Measurements from ENCODE around the gene MKI67.
A peak's percentile ranks its signal among the peaks of the same experiment; 100 is the strongest.

Gene MKI67

DNA sequence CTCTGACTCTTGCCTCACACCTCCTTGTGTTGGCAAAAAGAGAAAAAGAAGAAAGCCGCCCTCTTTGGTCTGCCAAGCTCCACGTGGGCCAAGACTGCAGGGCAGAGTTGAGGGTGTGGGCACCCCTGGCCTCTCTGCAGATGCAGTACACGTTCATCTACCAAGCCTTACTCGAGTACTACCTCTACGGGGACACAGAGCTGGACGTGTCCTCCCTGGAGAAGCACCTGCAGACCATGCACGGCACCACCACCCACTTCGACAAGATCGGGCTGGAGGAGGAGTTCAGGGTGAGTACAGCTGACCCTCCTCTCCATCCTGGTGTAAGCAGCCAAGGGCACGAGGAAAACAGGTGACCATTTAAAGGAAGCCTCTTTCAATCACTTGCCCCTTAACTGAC is 56.1 kb downstream of the MKI67 start:
- H3K36me3 ChIP-seq: peaks cover 0 to 76% (median 37%) of the 10 kb centered on the region in 3 donors
- H3K27ac ChIP-seq: no peak overlapping the region
- peak in 1 of 2 donors; percentile 52 for DNase-seq
- H3K4me1 ChIP-seq: peaks cover 0 to 5% (median 1%) of the 10 kb centered on the region in 4 donors
- H3K27me3 ChIP-seq: no peaks in the 10 kb centered on the region
- intact Hi-C loops (cut with DNase I; ENCODE audit: low total_unique reads): loop anchor here (2.0 to 5.0 kb wide), 2 partner anchors 33 to 157 kb away; no protein-coding TSS in a partner anchor
- TF ChIP-seq, protein P1, sequence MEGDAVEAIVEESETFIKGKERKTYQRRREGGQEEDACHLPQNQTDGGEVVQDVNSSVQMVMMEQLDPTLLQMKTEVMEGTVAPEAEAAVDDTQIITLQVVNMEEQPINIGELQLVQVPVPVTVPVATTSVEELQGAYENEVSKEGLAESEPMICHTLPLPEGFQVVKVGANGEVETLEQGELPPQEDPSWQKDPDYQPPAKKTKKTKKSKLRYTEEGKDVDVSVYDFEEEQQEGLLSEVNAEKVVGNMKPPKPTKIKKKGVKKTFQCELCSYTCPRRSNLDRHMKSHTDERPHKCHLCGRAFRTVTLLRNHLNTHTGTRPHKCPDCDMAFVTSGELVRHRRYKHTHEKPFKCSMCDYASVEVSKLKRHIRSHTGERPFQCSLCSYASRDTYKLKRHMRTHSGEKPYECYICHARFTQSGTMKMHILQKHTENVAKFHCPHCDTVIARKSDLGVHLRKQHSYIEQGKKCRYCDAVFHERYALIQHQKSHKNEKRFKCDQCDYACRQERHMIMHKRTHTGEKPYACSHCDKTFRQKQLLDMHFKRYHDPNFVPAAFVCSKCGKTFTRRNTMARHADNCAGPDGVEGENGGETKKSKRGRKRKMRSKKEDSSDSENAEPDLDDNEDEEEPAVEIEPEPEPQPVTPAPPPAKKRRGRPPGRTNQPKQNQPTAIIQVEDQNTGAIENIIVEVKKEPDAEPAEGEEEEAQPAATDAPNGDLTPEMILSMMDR (IDR thresholded peaks at IDR 0.05): no peak
- no peak overlapping the region for H3K4me3 ChIP-seq
- H3K9me3 ChIP-seq: no peaks in the 10 kb centered on the region

DNA sequence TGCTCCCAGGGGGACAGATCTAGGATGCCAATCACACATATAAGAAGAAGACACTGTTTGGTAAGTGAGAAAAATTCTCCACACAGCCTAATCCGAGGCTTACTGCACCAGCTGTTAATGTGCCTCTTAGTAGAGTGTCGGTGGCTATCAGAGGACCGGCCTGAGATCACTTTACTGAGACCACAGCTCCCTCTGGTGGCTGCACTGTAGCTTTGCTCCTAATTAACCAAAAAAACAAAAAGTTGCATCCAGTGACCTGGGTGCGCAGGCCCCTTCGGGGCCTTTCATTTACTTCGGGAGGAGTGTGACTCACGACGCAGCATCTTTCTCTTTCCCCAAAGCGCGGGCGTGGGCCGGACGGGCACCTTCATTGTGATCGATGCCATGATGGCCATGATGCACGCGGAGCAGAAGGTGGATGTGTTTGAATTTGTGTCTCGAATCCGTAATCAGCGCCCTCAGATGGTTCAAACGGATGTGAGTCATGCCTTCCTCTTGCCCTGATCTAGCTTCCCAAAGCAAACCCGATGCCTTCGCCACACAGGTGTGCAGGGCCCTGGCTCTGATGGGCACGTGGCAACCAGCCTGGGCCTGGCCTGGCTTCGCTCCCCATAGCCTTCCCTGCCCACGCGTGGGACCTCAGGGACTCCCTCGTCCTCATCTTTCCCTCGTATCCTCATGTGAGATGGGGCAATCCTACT is 56.7 kb downstream of the MKI67 start:
- intact Hi-C loops (cut with DNase I; ENCODE audit: low total_unique reads): loop anchor here (2.0 to 5.0 kb wide), 2 partner anchors 32 to 157 kb away; no protein-coding TSS in a partner anchor
- no peaks in the 10 kb centered on the region for H3K9me3 ChIP-seq
- no peaks in the 10 kb centered on the region for H3K27me3 ChIP-seq
- TF ChIP-seq, protein P1 (IDR thresholded peaks at IDR 0.05): peak; percentile 76 to 90
- H3K4me1 ChIP-seq: peaks cover 0 to 9% (median 5%) of the 10 kb centered on the region in 4 donors
- H3K27ac ChIP-seq: no peak overlapping the region
- peaks cover 0 to 74% (median 37%) of the 10 kb centered on the region in 3 donors for H3K36me3 ChIP-seq
- DNase-seq: peak in 1 of 2 donors; percentile 70
- no peak overlapping the region for H3K4me3 ChIP-seq

DNA sequence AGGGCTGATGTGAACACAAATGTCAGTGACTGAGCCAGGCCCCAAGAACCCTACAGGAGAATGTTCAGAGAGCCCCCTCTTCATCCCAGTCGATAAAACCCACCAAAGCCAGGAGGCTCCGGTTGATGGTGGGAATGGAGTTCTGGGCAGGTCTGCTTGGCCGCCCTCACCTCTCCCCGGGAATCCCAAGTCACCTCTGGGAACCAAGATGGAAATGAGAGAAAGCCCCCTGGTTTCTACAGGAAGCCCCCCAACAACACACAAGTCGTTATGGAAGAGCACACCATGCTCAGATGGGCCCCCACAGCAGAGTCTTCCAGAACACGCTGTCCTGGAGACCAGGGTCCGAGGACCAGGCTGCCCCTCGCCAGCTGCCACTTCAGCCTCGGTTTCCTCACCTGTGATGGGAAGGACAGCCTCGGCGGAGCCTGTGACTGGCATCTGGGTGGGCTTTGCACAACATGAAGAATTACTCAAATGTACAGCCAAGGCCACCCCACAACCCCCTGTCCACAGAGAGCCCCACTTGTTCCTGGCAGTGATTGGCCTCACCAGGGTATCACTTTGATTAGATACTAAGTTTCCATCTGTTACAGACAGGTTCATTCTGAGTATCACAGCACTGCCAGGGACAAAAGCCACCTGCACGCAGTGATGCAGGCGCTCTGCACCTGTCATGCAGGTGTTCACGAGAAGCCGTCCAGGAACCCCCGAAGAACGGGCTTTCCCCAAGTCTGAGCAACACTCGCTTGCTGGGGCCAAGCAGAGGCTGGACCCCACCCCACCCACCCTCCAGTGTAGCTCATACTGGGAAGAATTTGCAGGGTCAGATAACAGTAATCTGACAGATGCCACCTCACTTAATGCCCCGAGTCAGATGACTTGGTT is 57.6 kb downstream of the MKI67 start:
- TF ChIP-seq, protein P1 (IDR thresholded peaks at IDR 0.05): no peak
- intact Hi-C loops (cut with DNase I; ENCODE audit: low total_unique reads): no loop called here
- peak in 1 of 2 donors; percentile 54 for DNase-seq
- Histone ChIP-seq H3K27ac (no peak overlapping the region), H3K4me3 (no peak overlapping the region), H3K27me3 (no peaks in the 10 kb centered on the region), H3K9me3 (no peaks in the 10 kb centered on the region), H3K4me1 (peaks cover 0 to 18% (median 13%) of the 10 kb centered on the region in 4 donors), H3K36me3 (peaks cover 0 to 66% (median 36%) of the 10 kb centered on the region in 3 donors)

DNA sequence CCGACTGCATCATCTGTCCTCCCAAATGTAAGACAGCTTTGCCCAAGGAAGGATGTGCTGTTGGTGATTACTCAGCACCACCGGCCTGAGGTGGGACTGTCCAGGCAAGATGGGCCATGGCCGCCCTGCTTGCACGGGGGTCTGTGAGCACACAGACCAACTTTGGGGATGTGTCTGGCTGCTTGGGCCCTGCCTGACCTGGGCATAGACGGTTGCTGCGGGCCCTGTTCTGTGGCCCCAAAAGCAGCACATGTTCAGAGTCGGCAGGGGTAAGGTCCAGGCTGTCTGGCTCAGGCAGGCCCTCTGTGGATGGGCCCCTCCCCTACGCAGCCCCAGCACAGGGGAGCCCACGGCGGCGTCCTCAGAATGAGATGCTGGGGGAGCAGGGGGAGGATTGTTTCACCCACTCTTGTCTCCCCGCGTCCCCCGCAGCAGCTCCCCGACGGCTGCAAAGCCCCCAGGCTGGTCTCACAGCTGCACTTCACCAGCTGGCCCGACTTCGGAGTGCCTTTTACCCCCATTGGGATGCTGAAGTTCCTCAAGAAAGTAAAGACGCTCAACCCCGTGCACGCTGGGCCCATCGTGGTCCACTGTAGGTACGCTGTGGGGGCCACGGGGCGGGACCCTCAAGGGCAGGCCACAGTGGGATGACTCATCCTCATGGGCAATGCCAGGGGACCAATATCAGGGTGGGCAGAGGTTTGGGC is 58.4 kb downstream of the MKI67 start:
- H3K9me3 ChIP-seq: no peaks in the 10 kb centered on the region
- no peaks in the 10 kb centered on the region for H3K27me3 ChIP-seq
- peaks cover 0 to 58% (median 29%) of the 10 kb centered on the region in 3 donors for H3K36me3 ChIP-seq
- intact Hi-C loops (cut with DNase I; ENCODE audit: low total_unique reads): no loop called here
- peaks cover 0 to 26% (median 20%) of the 10 kb centered on the region in 4 donors for H3K4me1 ChIP-seq
- no peak overlapping the region for H3K4me3 ChIP-seq
- TF ChIP-seq, protein P1 (IDR thresholded peaks at IDR 0.05): no peak
- peak in 1 of 2 donors; percentile 62 for DNase-seq
- H3K27ac ChIP-seq: no peak overlapping the region

DNA sequence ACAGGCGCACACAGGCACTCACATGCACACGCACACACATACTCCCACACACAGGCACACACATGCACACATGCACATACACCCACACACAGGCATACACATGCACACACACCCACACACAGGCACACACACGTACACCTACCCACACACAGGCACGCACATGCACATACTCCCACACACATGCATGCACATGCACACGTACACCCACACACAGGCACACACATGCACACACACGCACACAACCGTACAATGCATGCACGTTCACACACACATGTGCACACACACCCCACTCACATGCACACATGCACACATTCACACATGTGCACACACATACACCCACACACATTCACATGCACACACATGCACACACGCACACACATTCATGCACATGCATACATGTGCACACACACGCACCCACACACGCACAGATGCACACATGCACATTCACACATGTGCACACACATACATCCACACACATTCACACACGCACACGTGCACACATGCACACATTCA is 59.3 kb downstream of the MKI67 start:
- peaks cover 0 to 35% (median 29%) of the 10 kb centered on the region in 4 donors for H3K4me1 ChIP-seq
- no peaks in the 10 kb centered on the region for H3K27me3 ChIP-seq
- intact Hi-C loops (cut with DNase I; ENCODE audit: low total_unique reads): no loop called here
- no peaks in the 10 kb centered on the region for H3K9me3 ChIP-seq
- peaks cover 0 to 49% (median 26%) of the 10 kb centered on the region in 3 donors for H3K36me3 ChIP-seq
- H3K27ac ChIP-seq: no peak overlapping the region
- H3K4me3 ChIP-seq: no peak overlapping the region
- peak in 1 of 2 donors; percentile 19 for DNase-seq
- TF ChIP-seq, protein P1 (IDR thresholded peaks at IDR 0.05): no peak
